Progenitor cell of endocrine pancreas (in vitro differentiated cells): ENCODE results near the gene HS3ST4. TPM values are rescaled to one million over a fixed set of nuclear protein-coding genes. Genes with fewer than 3 reads are reported as not detected.

Source experiments
- DNase-seq: peaks from one replicate; pipeline ENCODE4 v3.0.0; 2021; ENCODE audit warnings: low spot score; ENCODE audit not compliant: unreplicated experiment
- H3K27ac Mint-ChIP-seq: 2 replicates; pipeline ENCODE4 v1.8.0; 2021; ENCODE audit warnings: mild to moderate bottlenecking, moderate library complexity, mixed read lengths
- H3K27me3 Mint-ChIP-seq: 2 replicates; pipeline ENCODE4 v1.8.0; 2021; ENCODE audit warnings: mixed read lengths
- H3K36me3 Mint-ChIP-seq: 2 replicates; pipeline ENCODE4 v1.8.0; 2022; ENCODE audit warnings: mixed read lengths; ENCODE audit not compliant: insufficient read depth
- H3K4me1 Mint-ChIP-seq: 2 replicates; pipeline ENCODE4 v1.8.0; 2021; ENCODE audit warnings: low read depth, mixed read lengths
- H3K4me3 Mint-ChIP-seq: 2 replicates; pipeline ENCODE4 v1.8.0; 2021; ENCODE audit warnings: low read depth, mild to moderate bottlenecking, moderate library complexity, mixed read lengths
- H3K9me3 Mint-ChIP-seq: 2 replicates; pipeline ENCODE4 v1.8.0; 2021; ENCODE audit warnings: low read depth, mixed read lengths
- CTCF ChIP-seq: fragments of 200-600 bp; sonication (generic); IDR thresholded peaks from one replicate; pipeline ENCODE4 v1.5.0; 2021; ENCODE audit warnings: antibody characterized with exemption, mild to moderate bottlenecking; ENCODE audit not compliant: unreplicated experiment
- total RNA-seq: library from RNA; stranded (reverse); gene quantifications from 2 replicates; pipeline ENCODE4 v1.2.1, GENCODE V29; 2021

Gene HS3ST4
- total RNA-seq, 1 donor from 2014 or later, result 0.67 TPM

GRCh38 chr16:25798065-25798464 is 106.3 kb downstream of the HS3ST4 start:
- no peak overlapping the region for H3K27ac Mint-ChIP-seq
- H3K4me3 Mint-ChIP-seq, result no peak overlapping the region
- H3K4me1 Mint-ChIP-seq, result no peaks in the 10 kb centered on the region
- H3K36me3 Mint-ChIP-seq, result no peaks in the 10 kb centered on the region
- no peaks in the 10 kb centered on the region for H3K9me3 Mint-ChIP-seq
- no peak for DNase-seq
- no peaks in the 10 kb centered on the region for H3K27me3 Mint-ChIP-seq
- no peak for TF ChIP-seq CTCF

- H3K36me3 Mint-ChIP-seq, result no peaks in the 10 kb centered on the region
- H3K4me1 Mint-ChIP-seq, result no peaks in the 10 kb centered on the region
- TF ChIP-seq CTCF, result no peak
- DNase-seq, result no peak
- H3K9me3 Mint-ChIP-seq, result no peaks in the 10 kb centered on the region
- peaks cover 4% of the 10 kb centered on the region for H3K27me3 Mint-ChIP-seq
- no peak overlapping the region for H3K27ac Mint-ChIP-seq
- no peak overlapping the region for H3K4me3 Mint-ChIP-seq
These were observed 108.1 kb downstream of the HS3ST4 start for GRCh38 chr16:25799816-25800215.

- no peak for TF ChIP-seq CTCF
- H3K36me3 Mint-ChIP-seq, result no peaks in the 10 kb centered on the region
- H3K9me3 Mint-ChIP-seq, result peaks cover 15% of the 10 kb centered on the region
- no peak overlapping the region for H3K4me3 Mint-ChIP-seq
- no peak for DNase-seq
- no peak overlapping the region for H3K27ac Mint-ChIP-seq
- no peaks in the 10 kb centered on the region for H3K27me3 Mint-ChIP-seq
- peaks cover 11% of the 10 kb centered on the region for H3K4me1 Mint-ChIP-seq
These were observed 120.5 kb downstream of the HS3ST4 start for GRCh38 chr16:25812215-25812614.

GRCh38 chr16:25817295-25817694 is 125.5 kb downstream of the HS3ST4 start:
- Mint-ChIP-seq H3K4me1 (peaks cover 7% of the 10 kb centered on the region), H3K27me3 (no peaks in the 10 kb centered on the region), H3K27ac (no peak overlapping the region), H3K9me3 (peaks cover 13% of the 10 kb centered on the region), H3K4me3 (no peak overlapping the region), H3K36me3 (no peaks in the 10 kb centered on the region)
- no peak for DNase-seq
- TF ChIP-seq CTCF, result no peak

- no peaks in the 10 kb centered on the region for H3K36me3 Mint-ChIP-seq
- TF ChIP-seq CTCF, result no peak
- H3K9me3 Mint-ChIP-seq, result peaks cover 7% of the 10 kb centered on the region
- H3K27me3 Mint-ChIP-seq, result no peaks in the 10 kb centered on the region
- H3K27ac Mint-ChIP-seq, result no peak overlapping the region
- no peak overlapping the region for H3K4me3 Mint-ChIP-seq
- peaks cover 7% of the 10 kb centered on the region for H3K4me1 Mint-ChIP-seq
- no peak for DNase-seq
These were observed 126.1 kb downstream of the HS3ST4 start for GRCh38 chr16:25817876-25818275.

- TF ChIP-seq CTCF, result no peak
- Mint-ChIP-seq H3K36me3 (no peaks in the 10 kb centered on the region), H3K9me3 (peaks cover under 1% of the 10 kb centered on the region), H3K4me3 (no peak overlapping the region), H3K27ac (no peak overlapping the region), H3K4me1 (no peaks in the 10 kb centered on the region), H3K27me3 (no peaks in the 10 kb centered on the region)
- DNase-seq, result no peak
These were observed 132.1 kb downstream of the HS3ST4 start for GRCh38 chr16:25823891-25824290.
